A673 (cell line): ENCODE measurements around the gene IPMK. TPM values are rescaled to one million over a fixed set of nuclear protein-coding genes. Genes with fewer than 3 reads are reported as not detected.

Experiments
- BruUV-seq: library from RNA; stranded (reverse); fragments of 400-500 nt; replicated peaks from 2 replicates; lab custom pipeline; 2021; lab: Mats Ljungman, UMichigan
- CTCF ChIA-PET: fragments of 300-600 bp; sonication (Branson Sonifier 250); formaldehyde crosslinking; loops from one replicate; lab custom pipeline; 2022; ENCODE audit warnings: antibody characterized with exemption; lab: Charles Lee
- POLR2A ChIA-PET: fragments of 300-600 bp; sonication (Branson Sonifier 250); formaldehyde crosslinking; loops from one replicate; lab custom pipeline; 2022; ENCODE audit warnings: antibody characterized with exemption; ENCODE audit not compliant: low non-redundant PET; lab: Charles Lee
- DNase-seq: peaks from one replicate; pipeline ENCODE4 v3.0.0-alpha.2; 2015; ENCODE audit warnings: low spot score
- H3K27ac ChIP-seq: fragments of 200-600 bp; sonication (generic); 2 replicates; pipeline ENCODE4 v1.5.1; 2016; ENCODE audit warnings: mixed run types, low read depth, mild to moderate bottlenecking, mixed read lengths, antibody characterized with exemption, low read length; ENCODE audit not compliant: poor library complexity, severe bottlenecking
- H3K27me3 ChIP-seq: fragments of 200-600 bp; sonication (generic); replicated peaks from 2 replicates; pipeline ENCODE4 v1.6.1; 2017; ENCODE audit warnings: mixed run types, low read depth, mild to moderate bottlenecking, mixed read lengths, antibody characterized with exemption, low read length; ENCODE audit not compliant: insufficient read depth, poor library complexity
- H3K36me3 ChIP-seq: fragments of 200-600 bp; sonication (generic); 2 replicates; pipeline ENCODE4 v1.6.1; 2016; ENCODE audit warnings: mixed run types, mild to moderate bottlenecking, mixed read lengths, antibody characterized with exemption, low read length; ENCODE audit not compliant: insufficient read depth, poor library complexity, severe bottlenecking
- H3K4me1 ChIP-seq: fragments of 200-600 bp; sonication (generic); 2 replicates; pipeline ENCODE4 v1.6.1; 2017; ENCODE audit warnings: mixed run types, mild to moderate bottlenecking, mixed read lengths, antibody characterized with exemption, low read length; ENCODE audit not compliant: insufficient read depth, poor library complexity, severe bottlenecking
- H3K4me3 ChIP-seq: fragments of 200-600 bp; sonication (generic); 2 replicates; pipeline ENCODE4 v1.5.1; 2016; ENCODE audit warnings: low read depth, mixed run types, mild to moderate bottlenecking, mixed read lengths, low read length; ENCODE audit not compliant: poor library complexity, severe bottlenecking
- H3K9me3 ChIP-seq: fragments of 200-600 bp; sonication (generic); 2 replicates; pipeline ENCODE4 v1.6.1; 2016; ENCODE audit warnings: mixed run types, low read depth, mild to moderate bottlenecking, mixed read lengths, antibody characterized with exemption, low read length; ENCODE audit not compliant: poor library complexity, severe bottlenecking
- EZH2 ChIP-seq: fragments of 200-600 bp; sonication (generic); IDR thresholded peaks from 2 replicates; pipeline ENCODE4 v1.6.1; 2017; ENCODE audit warnings: borderline replicate concordance, low read depth, mild to moderate bottlenecking, mixed read lengths, antibody characterized with exemption, low read length; ENCODE audit not compliant: poor library complexity, severe bottlenecking
- intact Hi-C: fragments of 100-400 bp; cut with micrococcal nuclease; formaldehyde crosslinking; loops from one replicate; pipeline ENCODE4 v1.10.0; 2022; ENCODE audit not compliant: unreplicated experiment
- total RNA-seq: library from RNA; stranded (reverse); gene quantifications from 2 replicates; pipeline ENCODE4 v1.2.3, GENCODE V29; 2021
- TF ChIP-seq, protein P1 (sequence below): fragments of 300-800, 200-600 bp; sonication (generic); conservative IDR thresholded peaks from 2 replicates; pipeline ENCODE4 v1.5.1; 2017; ENCODE audit warnings: low read depth, mild to moderate bottlenecking, antibody characterized with exemption, low read length, moderate library complexity, mixed read lengths

The IPMK gene
- total RNA-seq, 1 experiment from 2014 or later = 8.2 TPM

DNA sequence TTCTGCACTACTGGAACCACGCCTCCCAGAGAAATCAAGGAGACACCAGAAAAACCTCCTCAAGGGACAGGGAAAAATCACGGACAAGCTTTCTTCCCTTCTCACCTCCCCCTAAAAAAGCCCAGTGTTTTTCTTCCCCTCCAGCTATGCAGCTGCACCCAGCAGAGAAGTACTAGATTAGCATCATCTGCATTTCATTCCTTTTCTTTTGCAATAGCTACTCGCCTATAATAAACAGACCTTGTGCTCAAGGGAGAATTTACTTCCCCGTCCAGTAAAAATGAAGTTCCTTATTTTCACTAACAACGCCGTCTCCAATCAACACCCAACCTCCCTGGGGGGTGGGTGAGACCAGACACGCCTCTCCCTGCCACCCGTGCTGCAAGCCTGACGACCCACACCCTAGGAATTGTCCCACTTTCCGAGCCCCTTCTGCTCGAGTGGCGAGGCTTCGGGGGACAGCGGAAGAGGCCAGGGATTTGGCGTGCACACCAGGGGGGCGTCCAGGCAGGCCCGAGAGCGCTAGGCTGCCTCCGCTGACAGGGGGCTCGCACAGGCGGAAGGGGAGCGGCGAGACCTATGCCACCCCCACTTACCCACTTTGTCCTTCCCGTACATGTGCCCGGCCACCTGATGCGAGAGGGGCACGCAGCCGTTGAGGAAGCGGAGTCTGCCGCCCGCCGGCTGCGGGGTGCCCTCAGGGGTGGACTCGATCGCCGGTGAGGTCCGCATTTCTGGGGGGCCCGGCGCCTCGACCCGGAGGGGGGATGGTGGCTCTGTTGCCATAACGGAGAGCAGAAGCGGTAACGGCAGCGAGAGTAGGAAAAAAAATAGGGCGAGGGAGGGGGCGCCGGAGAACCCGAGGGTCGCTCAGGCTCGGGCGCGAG, 625 bp downstream of the IPMK start:
- Histone ChIP-seq H3K4me1 (peaks cover 18% of the 10 kb centered on the region), H3K36me3 (no peaks in the 10 kb centered on the region), H3K4me3 (peak overlapping the region; percentile 69), H3K9me3 (no peaks in the 10 kb centered on the region), H3K27ac (peak overlapping the region; percentile 81), H3K27me3 (no peaks in the 10 kb centered on the region)
- intact Hi-C loops = no loop called here
- ChIA-PET POLR2A (no interaction called here), CTCF (no interaction called here)
- peak; percentile 74 for DNase-seq
- TF ChIP-seq, protein P1, sequence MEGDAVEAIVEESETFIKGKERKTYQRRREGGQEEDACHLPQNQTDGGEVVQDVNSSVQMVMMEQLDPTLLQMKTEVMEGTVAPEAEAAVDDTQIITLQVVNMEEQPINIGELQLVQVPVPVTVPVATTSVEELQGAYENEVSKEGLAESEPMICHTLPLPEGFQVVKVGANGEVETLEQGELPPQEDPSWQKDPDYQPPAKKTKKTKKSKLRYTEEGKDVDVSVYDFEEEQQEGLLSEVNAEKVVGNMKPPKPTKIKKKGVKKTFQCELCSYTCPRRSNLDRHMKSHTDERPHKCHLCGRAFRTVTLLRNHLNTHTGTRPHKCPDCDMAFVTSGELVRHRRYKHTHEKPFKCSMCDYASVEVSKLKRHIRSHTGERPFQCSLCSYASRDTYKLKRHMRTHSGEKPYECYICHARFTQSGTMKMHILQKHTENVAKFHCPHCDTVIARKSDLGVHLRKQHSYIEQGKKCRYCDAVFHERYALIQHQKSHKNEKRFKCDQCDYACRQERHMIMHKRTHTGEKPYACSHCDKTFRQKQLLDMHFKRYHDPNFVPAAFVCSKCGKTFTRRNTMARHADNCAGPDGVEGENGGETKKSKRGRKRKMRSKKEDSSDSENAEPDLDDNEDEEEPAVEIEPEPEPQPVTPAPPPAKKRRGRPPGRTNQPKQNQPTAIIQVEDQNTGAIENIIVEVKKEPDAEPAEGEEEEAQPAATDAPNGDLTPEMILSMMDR = no peak
- TF ChIP-seq EZH2 = no peak
- BruUV-seq = no TSS peak

DNA sequence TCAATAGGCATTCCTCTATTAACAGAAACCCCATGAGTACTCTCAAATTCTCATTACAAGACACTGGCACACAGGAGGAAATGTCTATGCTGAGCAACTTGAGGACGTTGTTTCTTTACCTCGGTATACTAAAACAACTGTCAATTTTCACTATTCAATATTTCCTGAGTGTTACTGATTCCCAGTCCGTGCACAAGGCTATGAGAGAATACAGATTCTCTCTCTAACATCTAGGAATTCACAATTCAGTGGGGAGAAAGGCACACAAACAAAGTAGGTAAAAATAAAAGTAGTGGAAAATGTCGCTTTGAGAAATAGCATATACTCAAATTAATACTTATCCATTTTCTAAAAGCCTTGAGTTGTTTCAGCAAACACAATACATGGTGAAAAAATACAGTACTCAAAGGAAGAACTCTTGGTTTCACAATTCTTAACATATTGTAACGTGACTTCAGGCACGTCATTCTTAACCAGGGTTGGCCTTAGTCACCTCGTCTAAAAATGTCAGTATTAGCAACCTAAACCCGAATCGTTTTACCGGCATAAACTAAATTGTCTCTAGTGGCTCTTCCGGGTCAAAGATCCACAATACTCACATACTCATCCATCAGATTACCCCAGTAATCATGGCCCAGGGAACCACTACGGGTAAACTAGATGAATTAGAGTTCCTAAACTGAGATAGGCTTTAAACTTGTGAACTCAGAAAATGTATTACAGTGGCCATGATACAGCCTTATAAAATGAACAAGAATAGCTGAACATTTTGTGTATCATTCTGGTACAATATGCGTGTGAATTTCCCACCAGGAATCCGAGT, 1.5 kb downstream of the IPMK start:
- Histone ChIP-seq H3K27ac (peak overlapping the region; percentile 81), H3K27me3 (no peaks in the 10 kb centered on the region), H3K4me1 (peaks cover 19% of the 10 kb centered on the region), H3K9me3 (no peaks in the 10 kb centered on the region), H3K4me3 (peak overlapping the region; percentile 69), H3K36me3 (no peaks in the 10 kb centered on the region)
- no peak for TF ChIP-seq EZH2
- TF ChIP-seq, protein P1 = no peak
- intact Hi-C loops = no loop called here
- peak; percentile 24 for DNase-seq
- CTCF ChIA-PET = no interaction called here
- POLR2A ChIA-PET = no interaction called here
- BruUV-seq = TSS peak; percentile 34

DNA sequence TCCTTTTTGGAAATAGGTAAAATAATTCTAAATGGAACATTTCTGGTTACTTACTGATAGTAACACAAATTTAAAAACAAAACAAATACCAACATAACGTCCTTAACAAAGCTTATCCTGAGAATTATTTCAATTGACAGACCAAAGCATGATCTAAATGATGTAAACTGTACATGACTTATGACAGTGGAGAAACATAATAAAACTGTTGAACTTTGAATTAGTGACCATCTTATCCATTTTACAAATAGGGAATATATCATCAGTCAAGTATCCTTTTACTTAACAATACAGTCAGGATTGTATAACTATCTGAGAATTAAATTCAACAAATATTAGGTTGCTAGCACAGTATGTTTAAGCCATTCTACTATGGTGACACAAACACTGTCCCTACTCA, 2.4 kb downstream of the IPMK start:
- no TSS peak for BruUV-seq
- Histone ChIP-seq H3K4me3 (peak overlapping the region; percentile 69), H3K27ac (peak overlapping the region; percentile 81), H3K27me3 (no peaks in the 10 kb centered on the region), H3K4me1 (peaks cover 23% of the 10 kb centered on the region), H3K9me3 (no peaks in the 10 kb centered on the region), H3K36me3 (no peaks in the 10 kb centered on the region)
- ChIA-PET CTCF (no interaction called here), POLR2A (no interaction called here)
- intact Hi-C loops = no loop called here
- no peak for DNase-seq
- TF ChIP-seq, protein P1 = no peak
- no peak for TF ChIP-seq EZH2
